K562 (cell line): ENCODE results near the gene SERTAD1. TPM values are rescaled to one million over a fixed set of nuclear protein-coding genes. Genes with fewer than 3 reads are reported as not detected.

ENCODE experiments used
- ARHGAP35 ChIP-seq: fragments of 450-650 bp; IDR thresholded peaks from 2 replicates; pipeline ENCODE4 v1.6.1; 2018; ENCODE audit not compliant: partially characterized antibody
- CBFA2T2 ChIP-seq: fragments of 450-650 bp; conservative IDR thresholded peaks from 2 replicates; pipeline ENCODE4 v1.6.1; 2017; ENCODE audit warnings: mild to moderate bottlenecking
- ETV5 ChIP-seq: sonication (generic); formaldehyde crosslinking; IDR thresholded peaks from 2 replicates; pipeline ENCODE4 v1.4.0; 2020; ENCODE audit warnings: low read depth, mild to moderate bottlenecking, missing genetic modification reagents
- GABPB1 ChIP-seq: sonication (generic); formaldehyde crosslinking; IDR thresholded peaks from 2 replicates; pipeline ENCODE4 v1.8.0; 2022; ENCODE audit warnings: mild to moderate bottlenecking, missing genetic modification reagents
- HLTF ChIP-seq: fragments of 450-650 bp; IDR thresholded peaks from 2 replicates; pipeline ENCODE4 v1.6.1; 2016
- HMG20A ChIP-seq: fragments of 450-650 bp; formaldehyde crosslinking; conservative IDR thresholded peaks from 2 replicates; pipeline ENCODE4 v1.4.0; 2020; ENCODE audit warnings: mild to moderate bottlenecking, mixed read lengths
- MAZ ChIP-seq, 2 experiments: fragments of 450-650 bp in 1 of 2; sonication (generic) in 1 of 2; formaldehyde crosslinking; IDR thresholded peaks in 1 of 2; conservative IDR thresholded peaks in 1 of 2; 2 replicates each; pipeline versions ENCODE4 v1.4.0 to v1.5.0; 2020; ENCODE audit warnings: mild to moderate bottlenecking in 1 of 2, missing genetic modification reagents in 1 of 2
- POLR2G ChIP-seq: fragments of 200-400 bp; formaldehyde crosslinking; IDR thresholded peaks from 2 replicates; pipeline ENCODE4 v1.6.1; 2017; ENCODE audit warnings: low read depth, mild to moderate bottlenecking, antibody characterized with exemption, low read length, moderate library complexity
- SUPT5H ChIP-seq: fragments of 450-650 bp; IDR thresholded peaks from 2 replicates; pipeline ENCODE4 v1.6.1; 2016
- XRCC4 ChIP-seq: IDR thresholded peaks from one replicate; pipeline ENCODE4 v1.6.1; 2011; ENCODE audit not compliant: insufficient read depth, insufficient read length; ENCODE audit errors: extremely low read depth
- ZBTB7A ChIP-seq: IDR thresholded peaks from 2 replicates; pipeline ENCODE4 v1.6.1; 2011; ENCODE audit warnings: low read depth, mild to moderate bottlenecking, low read length, moderate library complexity, borderline replicate concordance; ENCODE audit not compliant: control insufficient read depth
- ZNF707 ChIP-seq: fragments of 250-450 bp; sonication (Bioruptor Pico); conservative IDR thresholded peaks from 2 replicates; pipeline ENCODE4 v1.8.0; 2022; ENCODE audit warnings: inconsistent platforms, mild to moderate bottlenecking, moderate library complexity
- ZNF785 ChIP-seq: fragments of 250-450 bp; sonication (Bioruptor Pico); IDR thresholded peaks from 2 replicates; pipeline ENCODE4 v1.4.0; 2020; ENCODE audit warnings: mild to moderate bottlenecking
- polyA plus RNA-seq, 8 experiments: library from polyadenylated mRNA; depleted of rRNA in 4 of 8; stranded (reverse) in 5 of 8; unstranded in 3 of 8; fragments of >200 nt; fragmentation: Nextera tagmentation in 2 of 8; fragmentation: Illumina TruSeq in 1 of 8; extraction: Ambion mirVana in 2 of 8; extraction: Trizol in 1 of 8; gene quantifications; 2 replicates each; pipeline versions ENCODE4 v1.2.1 to v1.2.3, GENCODE V29; 2011 to 2014; ENCODE audit warnings: inconsistent platforms in 1 of 8, missing spikeins in 1 of 8
- total RNA-seq, 7 experiments: library from RNA; depleted of rRNA in 6 of 7; stranded (reverse); fragments of >200 nt in 6 of 7; fragmentation: Illumina TruSeq in 2 of 7; extraction: Trizol in 2 of 7; gene quantifications; 2 replicates each; pipeline versions ENCODE4 v1.2.1 to v1.2.3, GENCODE V29; 2011 to 2021; ENCODE audit warnings: low replicate concordance in 1 of 7
- TF ChIP-seq, protein P1 (sequence below): sonication (generic); formaldehyde crosslinking; IDR thresholded peaks from 2 replicates; pipeline ENCODE4 v1.8.0; 2022; ENCODE audit warnings: mild to moderate bottlenecking, missing genetic modification reagents, borderline replicate concordance
- TF ChIP-seq, protein P2 (sequence below), 2 experiments: fragments of 450-650 bp; formaldehyde crosslinking in 1 of 2; IDR thresholded peaks; 2 replicates each; pipeline versions ENCODE4 v1.4.0 to v1.6.1; 2014 to 2020; ENCODE audit warnings: mild to moderate bottlenecking in 2 of 2, borderline replicate concordance in 1 of 2, low read depth in 1 of 2
- TF ChIP-seq, protein P3 (sequence below), 2 experiments: fragments of 450-650 bp; IDR thresholded peaks; 2 replicates each; pipeline ENCODE4 v1.6.1; 2016

The SERTAD1 gene
- total and polyA plus RNA-seq, 9 of the 15 experiments (the other 6 are each of a cell fraction or from before 2014, with no cell fraction given) = 0.15 to 8.7 (median 4.9) TPM

DNA sequence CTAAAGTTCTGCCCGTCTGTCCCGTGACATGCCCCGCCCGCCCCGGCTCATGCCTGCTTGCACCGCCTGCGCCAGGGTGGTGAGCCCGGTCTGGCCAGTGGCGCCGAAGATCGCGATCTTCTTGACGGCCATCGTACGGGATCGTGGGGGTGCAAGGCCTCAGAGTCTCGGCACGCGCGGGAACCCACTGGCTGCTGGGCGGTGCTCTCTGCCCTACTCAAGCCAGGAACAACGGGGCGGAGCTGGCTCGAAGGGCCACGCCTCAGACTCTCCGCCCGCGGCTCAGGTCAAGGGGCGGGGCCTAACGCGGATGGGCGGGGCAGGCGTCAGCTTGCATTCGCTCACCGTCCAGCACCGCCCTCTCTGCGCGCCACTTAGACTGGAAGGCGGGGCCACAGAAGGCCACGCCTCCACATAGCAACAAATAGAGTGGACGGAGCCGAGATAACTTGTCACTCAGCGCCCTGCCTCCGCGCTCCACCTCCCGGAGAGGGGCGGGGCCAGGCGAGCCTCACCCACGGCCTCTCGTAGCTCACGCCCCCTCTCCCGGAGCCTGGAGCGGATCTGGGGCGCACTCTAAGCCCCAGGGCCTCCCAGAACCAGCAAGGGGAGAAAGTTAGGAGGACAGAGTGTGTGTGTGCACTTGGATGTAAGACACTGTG is 39.9 kb upstream of the SERTAD1 start, which contains the start of gene BLVRB (continued):
- TF ChIP-seq, protein P1, sequence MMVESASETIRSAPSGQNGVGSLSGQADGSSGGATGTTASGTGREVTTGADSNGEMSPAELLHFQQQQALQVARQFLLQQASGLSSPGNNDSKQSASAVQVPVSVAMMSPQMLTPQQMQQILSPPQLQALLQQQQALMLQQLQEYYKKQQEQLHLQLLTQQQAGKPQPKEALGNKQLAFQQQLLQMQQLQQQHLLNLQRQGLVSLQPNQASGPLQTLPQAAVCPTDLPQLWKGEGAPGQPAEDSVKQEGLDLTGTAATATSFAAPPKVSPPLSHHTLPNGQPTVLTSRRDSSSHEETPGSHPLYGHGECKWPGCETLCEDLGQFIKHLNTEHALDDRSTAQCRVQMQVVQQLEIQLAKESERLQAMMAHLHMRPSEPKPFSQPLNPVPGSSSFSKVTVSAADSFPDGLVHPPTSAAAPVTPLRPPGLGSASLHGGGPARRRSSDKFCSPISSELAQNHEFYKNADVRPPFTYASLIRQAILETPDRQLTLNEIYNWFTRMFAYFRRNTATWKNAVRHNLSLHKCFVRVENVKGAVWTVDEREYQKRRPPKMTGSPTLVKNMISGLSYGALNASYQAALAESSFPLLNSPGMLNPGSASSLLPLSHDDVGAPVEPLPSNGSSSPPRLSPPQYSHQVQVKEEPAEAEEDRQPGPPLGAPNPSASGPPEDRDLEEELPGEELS (CRISPR knock-in tag) = 0 out of 2 replicates have a peak, but pooled peaks have one; percentile 66
- TF ChIP-seq GABPB1 = peak; percentile 35
- 0 out of 2 replicates have a peak, but pooled peaks have one; percentile 43 for TF ChIP-seq HLTF
- no peak for TF ChIP-seq ZNF785
- TF ChIP-seq ZBTB7A = 0 out of 2 replicates have a peak, but pooled peaks have one; percentile 28
- TF ChIP-seq ARHGAP35 = peak; percentile 81
- TF ChIP-seq, protein P2, sequence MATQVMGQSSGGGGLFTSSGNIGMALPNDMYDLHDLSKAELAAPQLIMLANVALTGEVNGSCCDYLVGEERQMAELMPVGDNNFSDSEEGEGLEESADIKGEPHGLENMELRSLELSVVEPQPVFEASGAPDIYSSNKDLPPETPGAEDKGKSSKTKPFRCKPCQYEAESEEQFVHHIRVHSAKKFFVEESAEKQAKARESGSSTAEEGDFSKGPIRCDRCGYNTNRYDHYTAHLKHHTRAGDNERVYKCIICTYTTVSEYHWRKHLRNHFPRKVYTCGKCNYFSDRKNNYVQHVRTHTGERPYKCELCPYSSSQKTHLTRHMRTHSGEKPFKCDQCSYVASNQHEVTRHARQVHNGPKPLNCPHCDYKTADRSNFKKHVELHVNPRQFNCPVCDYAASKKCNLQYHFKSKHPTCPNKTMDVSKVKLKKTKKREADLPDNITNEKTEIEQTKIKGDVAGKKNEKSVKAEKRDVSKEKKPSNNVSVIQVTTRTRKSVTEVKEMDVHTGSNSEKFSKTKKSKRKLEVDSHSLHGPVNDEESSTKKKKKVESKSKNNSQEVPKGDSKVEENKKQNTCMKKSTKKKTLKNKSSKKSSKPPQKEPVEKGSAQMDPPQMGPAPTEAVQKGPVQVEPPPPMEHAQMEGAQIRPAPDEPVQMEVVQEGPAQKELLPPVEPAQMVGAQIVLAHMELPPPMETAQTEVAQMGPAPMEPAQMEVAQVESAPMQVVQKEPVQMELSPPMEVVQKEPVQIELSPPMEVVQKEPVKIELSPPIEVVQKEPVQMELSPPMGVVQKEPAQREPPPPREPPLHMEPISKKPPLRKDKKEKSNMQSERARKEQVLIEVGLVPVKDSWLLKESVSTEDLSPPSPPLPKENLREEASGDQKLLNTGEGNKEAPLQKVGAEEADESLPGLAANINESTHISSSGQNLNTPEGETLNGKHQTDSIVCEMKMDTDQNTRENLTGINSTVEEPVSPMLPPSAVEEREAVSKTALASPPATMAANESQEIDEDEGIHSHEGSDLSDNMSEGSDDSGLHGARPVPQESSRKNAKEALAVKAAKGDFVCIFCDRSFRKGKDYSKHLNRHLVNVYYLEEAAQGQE (IDR thresholded peaks at IDR 0.05; ENCODE audit: borderline replicate concordance) = peak; percentile 12; the same call in 1 of the 2 replicates
- TF ChIP-seq, protein P2 (CRISPR knock-in tag; IDR thresholded peaks at IDR 0.05; ENCODE audit: low read depth) = no peak
- peak; percentile 44; the same call in 1 of the 2 replicates for TF ChIP-seq ETV5 (CRISPR knock-in tag)
- no peak for TF ChIP-seq CBFA2T2
- peak; percentile 39 to 91 for TF ChIP-seq MAZ (CRISPR knock-in tag; conservative IDR thresholded peaks at IDR 0.05 in 1 of 2, IDR thresholded peaks at IDR 0.05 in 1 of 2)
- no peak for TF ChIP-seq XRCC4
- TF ChIP-seq, protein P3, sequence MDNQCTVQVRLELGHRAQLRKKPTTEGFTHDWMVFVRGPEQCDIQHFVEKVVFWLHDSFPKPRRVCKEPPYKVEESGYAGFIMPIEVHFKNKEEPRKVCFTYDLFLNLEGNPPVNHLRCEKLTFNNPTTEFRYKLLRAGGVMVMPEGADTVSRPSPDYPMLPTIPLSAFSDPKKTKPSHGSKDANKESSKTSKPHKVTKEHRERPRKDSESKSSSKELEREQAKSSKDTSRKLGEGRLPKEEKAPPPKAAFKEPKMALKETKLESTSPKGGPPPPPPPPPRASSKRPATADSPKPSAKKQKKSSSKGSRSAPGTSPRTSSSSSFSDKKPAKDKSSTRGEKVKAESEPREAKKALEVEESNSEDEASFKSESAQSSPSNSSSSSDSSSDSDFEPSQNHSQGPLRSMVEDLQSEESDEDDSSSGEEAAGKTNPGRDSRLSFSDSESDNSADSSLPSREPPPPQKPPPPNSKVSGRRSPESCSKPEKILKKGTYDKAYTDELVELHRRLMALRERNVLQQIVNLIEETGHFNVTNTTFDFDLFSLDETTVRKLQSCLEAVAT (IDR thresholded peaks at IDR 0.05) = peak in 1 of 2 experiments; percentile 57; a peak in 1 of 4 replicates
- TF ChIP-seq POLR2G = peak; percentile 99
- 0 out of 2 replicates have a peak, but pooled peaks have one; percentile 23 for TF ChIP-seq ZNF707 (CRISPR knock-in tag)
- TF ChIP-seq SUPT5H = peak; percentile 92
- no peak for TF ChIP-seq HMG20A (CRISPR knock-in tag)
